Measurements from ENCODE around the gene ZNF419.
"Not testable (repeated sequence)": the region's sequence is repeated elsewhere in the genome, so short reads cannot be mapped to it uniquely, and the experiment has no call there.

- not testable (repeated sequence) for TF ChIP-seq CTCF (IDR thresholded peaks at IDR 0.05; ENCODE audit: low read depth, low read length, poor library complexity, severe bottlenecking); EZH2phosphoT487 (IDR thresholded peaks at IDR 0.05; ENCODE audit: borderline replicate concordance, low read length)
Observed at GRCh38 chr19:57499332-57499679, 11.8 kb downstream of the ZNF419 start.

Measured in DOHH2 (cell line).